Measurements from ENCODE around the gene CAPSL. TPM values are rescaled to one million over a fixed set of nuclear protein-coding genes. Genes with fewer than 3 reads are reported as not detected.

Gene CAPSL
- total RNA-seq, 1 donor from 2014 or later, result not detected

DNA sequence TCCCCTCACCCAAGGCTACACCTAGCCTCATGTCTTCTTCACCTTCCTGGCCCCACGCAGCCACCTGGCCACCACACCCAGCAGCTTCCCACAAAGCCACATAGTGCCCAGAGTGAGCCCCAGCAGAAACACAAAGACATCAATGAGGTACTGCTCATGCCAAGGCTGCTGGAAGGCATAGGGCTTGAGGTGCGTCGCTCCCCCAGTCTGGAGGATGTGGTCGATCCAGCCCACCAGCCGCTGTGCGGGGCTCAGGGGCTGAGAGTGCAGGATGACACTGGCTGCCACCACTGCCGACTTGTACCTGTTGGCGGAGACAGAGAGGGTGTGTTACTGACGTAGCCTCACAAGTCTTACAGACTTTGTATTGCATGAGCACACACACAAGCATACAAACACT is 15.8 kb upstream of the CAPSL start:
- no peak for DNase-seq
- peaks cover 2% of the 10 kb centered on the region for H3K27me3 Mint-ChIP-seq (ENCODE audit: unreplicated experiment)
- H3K4me3 Mint-ChIP-seq (ENCODE audit: unreplicated experiment), result no peak overlapping the region

DNA sequence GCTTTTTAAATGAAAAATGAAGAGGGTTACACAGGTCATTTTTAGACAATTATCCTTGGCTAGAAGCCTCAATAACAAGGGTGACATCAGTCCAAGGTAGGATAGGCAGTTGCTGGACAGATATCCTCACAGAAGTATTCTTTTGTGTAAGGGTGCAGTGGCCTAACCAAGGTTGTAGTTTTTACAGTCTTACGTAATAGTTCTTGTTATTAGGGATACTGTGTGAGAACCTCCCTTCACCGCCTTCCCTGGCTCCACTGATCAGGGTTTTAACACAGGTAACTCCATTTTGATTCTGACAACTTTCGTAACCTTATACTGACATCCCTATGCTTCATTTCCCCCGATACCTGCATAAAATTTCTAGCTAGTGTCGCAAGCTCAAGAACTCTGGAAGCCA is 8.7 kb upstream of the CAPSL start:
- TF ChIP-seq, protein P1, sequence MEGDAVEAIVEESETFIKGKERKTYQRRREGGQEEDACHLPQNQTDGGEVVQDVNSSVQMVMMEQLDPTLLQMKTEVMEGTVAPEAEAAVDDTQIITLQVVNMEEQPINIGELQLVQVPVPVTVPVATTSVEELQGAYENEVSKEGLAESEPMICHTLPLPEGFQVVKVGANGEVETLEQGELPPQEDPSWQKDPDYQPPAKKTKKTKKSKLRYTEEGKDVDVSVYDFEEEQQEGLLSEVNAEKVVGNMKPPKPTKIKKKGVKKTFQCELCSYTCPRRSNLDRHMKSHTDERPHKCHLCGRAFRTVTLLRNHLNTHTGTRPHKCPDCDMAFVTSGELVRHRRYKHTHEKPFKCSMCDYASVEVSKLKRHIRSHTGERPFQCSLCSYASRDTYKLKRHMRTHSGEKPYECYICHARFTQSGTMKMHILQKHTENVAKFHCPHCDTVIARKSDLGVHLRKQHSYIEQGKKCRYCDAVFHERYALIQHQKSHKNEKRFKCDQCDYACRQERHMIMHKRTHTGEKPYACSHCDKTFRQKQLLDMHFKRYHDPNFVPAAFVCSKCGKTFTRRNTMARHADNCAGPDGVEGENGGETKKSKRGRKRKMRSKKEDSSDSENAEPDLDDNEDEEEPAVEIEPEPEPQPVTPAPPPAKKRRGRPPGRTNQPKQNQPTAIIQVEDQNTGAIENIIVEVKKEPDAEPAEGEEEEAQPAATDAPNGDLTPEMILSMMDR (IDR thresholded peaks at IDR 0.05; ENCODE audit: partially characterized antibody, unreplicated experiment), result no peak
- H3K4me3 Mint-ChIP-seq (ENCODE audit: unreplicated experiment), result no peak overlapping the region
- peaks cover 3% of the 10 kb centered on the region for H3K36me3 Mint-ChIP-seq (ENCODE audit: unreplicated experiment)
- no peaks in the 10 kb centered on the region for H3K27me3 Mint-ChIP-seq (ENCODE audit: unreplicated experiment)
- DNase-seq, result no peak
- no peak overlapping the region for H3K27ac Mint-ChIP-seq (ENCODE audit: unreplicated experiment)
- H3K4me1 Mint-ChIP-seq (ENCODE audit: low read depth, unreplicated experiment), result no peaks in the 10 kb centered on the region
- peaks cover 2% of the 10 kb centered on the region for H3K9me3 Mint-ChIP-seq (ENCODE audit: unreplicated experiment)

More for the DNA sequence above, 15.8 kb upstream of the CAPSL start:
- TF ChIP-seq, protein P1 (IDR thresholded peaks at IDR 0.05; ENCODE audit: partially characterized antibody, unreplicated experiment), result no peak
- Mint-ChIP-seq H3K4me1 (ENCODE audit: low read depth, unreplicated experiment) (no peaks in the 10 kb centered on the region), H3K27ac (ENCODE audit: unreplicated experiment) (no peak overlapping the region), H3K9me3 (ENCODE audit: unreplicated experiment) (peaks cover 1% of the 10 kb centered on the region), H3K36me3 (ENCODE audit: unreplicated experiment) (no peaks in the 10 kb centered on the region)

DNA sequence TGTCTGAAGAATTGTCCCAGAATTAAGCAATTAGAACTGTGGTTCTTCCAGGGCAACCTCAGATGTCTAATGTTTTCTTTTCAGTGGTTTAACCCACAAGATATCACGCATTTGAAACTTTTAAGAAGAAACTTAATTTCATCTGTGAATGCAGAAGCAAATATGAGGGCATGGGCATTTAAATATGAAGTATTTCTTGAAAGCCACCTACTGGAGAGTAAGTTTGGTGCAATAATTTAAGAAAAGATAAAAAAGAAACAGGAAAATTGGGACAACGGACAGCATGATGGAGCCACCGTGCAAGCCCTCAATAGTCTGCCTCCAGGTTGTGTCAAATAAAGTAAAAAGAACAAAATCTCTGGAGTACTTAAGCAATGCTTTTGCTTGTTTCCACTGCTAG is 1.2 kb upstream of the CAPSL start:
- TF ChIP-seq, protein P1 (IDR thresholded peaks at IDR 0.05; ENCODE audit: partially characterized antibody, unreplicated experiment), result peak; percentile 49
- H3K27me3 Mint-ChIP-seq (ENCODE audit: unreplicated experiment), result peaks cover 1% of the 10 kb centered on the region
- peaks cover 3% of the 10 kb centered on the region for H3K36me3 Mint-ChIP-seq (ENCODE audit: unreplicated experiment)
- no peak overlapping the region for H3K27ac Mint-ChIP-seq (ENCODE audit: unreplicated experiment)
- no peak for DNase-seq
- no peak overlapping the region for H3K4me3 Mint-ChIP-seq (ENCODE audit: unreplicated experiment)
- H3K9me3 Mint-ChIP-seq (ENCODE audit: unreplicated experiment), result no peaks in the 10 kb centered on the region
- H3K4me1 Mint-ChIP-seq (ENCODE audit: low read depth, unreplicated experiment), result no peaks in the 10 kb centered on the region

DNA sequence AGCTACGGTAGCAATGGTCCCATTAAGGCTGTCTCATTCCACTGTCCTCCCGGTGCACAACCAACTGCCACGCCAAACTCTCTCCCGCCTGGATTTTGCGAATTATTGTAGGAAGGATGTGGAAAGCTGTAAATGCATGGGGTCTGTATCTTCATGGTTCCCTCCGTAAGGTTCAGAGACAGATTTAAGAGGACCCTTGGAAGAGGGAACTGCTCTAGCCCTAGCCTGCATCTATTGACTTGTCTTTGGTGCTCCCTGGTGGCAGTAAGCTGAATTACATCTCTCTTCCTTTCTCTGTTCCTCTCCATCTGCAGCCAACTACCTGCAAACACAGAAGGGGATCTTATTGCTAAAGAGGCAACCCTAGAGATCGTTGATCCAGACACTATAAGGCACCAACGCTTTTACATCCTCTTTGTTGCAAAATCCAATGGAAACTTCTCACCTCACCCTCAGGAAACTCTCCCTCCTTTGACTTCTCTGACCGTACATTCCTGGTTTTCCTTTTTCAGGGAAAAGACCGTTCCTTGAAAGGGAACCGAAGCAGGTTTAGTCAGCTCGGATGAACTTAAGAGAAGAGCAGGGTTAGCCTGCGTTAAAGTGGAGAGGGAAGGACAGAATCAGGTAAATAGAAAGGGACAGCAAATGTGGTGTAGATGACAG is 11.9 kb downstream of the CAPSL start:
- H3K27me3 Mint-ChIP-seq (ENCODE audit: unreplicated experiment), result peaks cover 6% of the 10 kb centered on the region
- peak; percentile 23 for DNase-seq
- no peaks in the 10 kb centered on the region for H3K36me3 Mint-ChIP-seq (ENCODE audit: unreplicated experiment)
- H3K27ac Mint-ChIP-seq (ENCODE audit: unreplicated experiment), result no peak overlapping the region
- no peaks in the 10 kb centered on the region for H3K9me3 Mint-ChIP-seq (ENCODE audit: unreplicated experiment)
- no peaks in the 10 kb centered on the region for H3K4me1 Mint-ChIP-seq (ENCODE audit: low read depth, unreplicated experiment)
- no peak overlapping the region for H3K4me3 Mint-ChIP-seq (ENCODE audit: unreplicated experiment)
- TF ChIP-seq, protein P1 (IDR thresholded peaks at IDR 0.05; ENCODE audit: partially characterized antibody, unreplicated experiment), result peak; percentile 90

DNA sequence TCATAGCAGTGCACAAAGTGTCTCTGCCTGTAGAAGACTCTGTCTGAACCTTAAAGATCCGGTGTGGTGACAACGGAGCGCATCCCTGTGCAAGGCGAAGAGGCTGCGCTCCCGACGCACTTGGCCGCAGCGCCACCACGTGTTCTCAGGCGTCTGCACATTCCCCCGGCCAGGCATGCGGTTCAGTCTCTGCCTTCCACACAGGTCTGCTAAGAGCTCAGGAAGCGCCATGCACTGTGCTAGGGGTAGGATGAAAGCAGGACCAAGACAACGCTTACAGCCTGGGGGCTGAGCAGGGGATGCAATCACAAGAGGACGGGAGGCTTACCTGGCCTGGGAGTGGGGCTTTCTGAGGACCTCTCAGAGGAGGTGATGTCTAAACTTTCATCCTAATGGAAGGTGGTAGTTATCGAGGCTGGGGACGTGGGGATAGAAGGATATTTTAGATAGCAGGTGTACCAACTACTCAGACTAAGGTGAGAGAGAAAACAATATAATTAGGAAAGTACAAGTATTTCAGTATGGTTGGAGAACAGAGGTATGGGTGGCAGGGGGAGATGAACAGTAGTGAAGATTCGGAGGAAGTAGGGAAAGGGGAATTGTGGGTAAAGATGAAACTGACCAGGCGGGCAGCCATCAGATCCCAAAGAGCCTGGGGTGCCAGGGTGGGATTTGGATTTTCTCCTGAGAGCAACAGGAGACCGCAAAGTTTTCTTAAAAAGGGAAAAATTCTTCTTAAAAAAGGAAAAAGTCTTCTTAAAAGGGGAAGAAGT is 13.3 kb downstream of the CAPSL start:
- TF ChIP-seq, protein P1 (IDR thresholded peaks at IDR 0.05; ENCODE audit: partially characterized antibody, unreplicated experiment), result peak; percentile 28
- no peak overlapping the region for H3K4me3 Mint-ChIP-seq (ENCODE audit: unreplicated experiment)
- H3K27me3 Mint-ChIP-seq (ENCODE audit: unreplicated experiment), result peaks cover 6% of the 10 kb centered on the region
- H3K9me3 Mint-ChIP-seq (ENCODE audit: unreplicated experiment), result no peaks in the 10 kb centered on the region
- no peaks in the 10 kb centered on the region for H3K36me3 Mint-ChIP-seq (ENCODE audit: unreplicated experiment)
- H3K27ac Mint-ChIP-seq (ENCODE audit: unreplicated experiment), result no peak overlapping the region
- DNase-seq, result peak; percentile 81
- no peaks in the 10 kb centered on the region for H3K4me1 Mint-ChIP-seq (ENCODE audit: low read depth, unreplicated experiment)
